Activated T-helper 9 cell treated with anti-CD3 and anti-CD28 coated beads, Interleukin-2, amount 50 U/mL, for 16 hours (primary cell): Measurements from ENCODE around the gene STAB1.

Source experiments
- DNase-seq: peaks from one replicate; pipeline ENCODE4 v3.0.0-alpha.2; 2020; ENCODE audit warnings: low read depth

The STAB1 gene

GRCh38 chr3:52536369-52537164 is 41.4 kb downstream of the STAB1 start, which contains the start of gene UQCC5:
Gene UQCC5 (plus strand): TSS chr3:52536605. CDS start chr3:52536756, 151 bp downstream.
- DNase-seq: peak; percentile 97

- no peak for DNase-seq
These were observed 42.1 kb downstream of the STAB1 start for GRCh38 chr3:52537165-52537620.

DNA sequence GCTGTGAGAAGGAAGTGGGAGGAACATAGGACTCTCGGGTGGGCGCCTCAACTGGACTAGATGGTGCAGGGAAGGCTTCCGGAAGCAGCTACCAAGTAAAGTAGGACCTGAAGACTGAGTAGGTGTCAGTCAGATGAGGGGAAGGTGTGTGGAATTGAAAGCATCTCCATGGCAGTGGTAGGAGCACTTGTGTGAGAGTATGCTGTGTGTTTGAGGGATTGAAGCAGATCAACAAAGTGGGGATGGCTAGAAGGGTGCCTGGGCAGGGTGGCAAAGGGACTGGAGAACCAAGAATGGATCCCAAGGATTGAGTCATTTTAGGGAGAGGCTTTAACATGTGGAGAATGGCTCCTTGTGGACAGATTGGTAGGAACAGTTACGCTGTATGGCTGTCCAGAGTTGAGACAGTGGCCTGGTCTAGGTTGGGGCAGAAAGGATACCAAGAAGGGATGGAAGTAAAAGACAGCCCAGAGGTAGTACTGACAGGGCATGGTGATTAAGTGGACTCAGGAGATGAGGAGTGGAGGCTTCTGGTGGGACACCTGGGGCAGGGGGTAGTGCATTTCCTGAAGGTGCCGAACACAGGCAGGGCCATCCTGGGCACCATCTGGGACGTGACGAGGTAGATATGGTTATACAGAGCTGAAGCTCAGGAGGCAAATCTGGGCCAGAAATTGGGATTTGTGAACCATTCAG is 42.7 kb downstream of the STAB1 start:
- DNase-seq: no peak

DNA sequence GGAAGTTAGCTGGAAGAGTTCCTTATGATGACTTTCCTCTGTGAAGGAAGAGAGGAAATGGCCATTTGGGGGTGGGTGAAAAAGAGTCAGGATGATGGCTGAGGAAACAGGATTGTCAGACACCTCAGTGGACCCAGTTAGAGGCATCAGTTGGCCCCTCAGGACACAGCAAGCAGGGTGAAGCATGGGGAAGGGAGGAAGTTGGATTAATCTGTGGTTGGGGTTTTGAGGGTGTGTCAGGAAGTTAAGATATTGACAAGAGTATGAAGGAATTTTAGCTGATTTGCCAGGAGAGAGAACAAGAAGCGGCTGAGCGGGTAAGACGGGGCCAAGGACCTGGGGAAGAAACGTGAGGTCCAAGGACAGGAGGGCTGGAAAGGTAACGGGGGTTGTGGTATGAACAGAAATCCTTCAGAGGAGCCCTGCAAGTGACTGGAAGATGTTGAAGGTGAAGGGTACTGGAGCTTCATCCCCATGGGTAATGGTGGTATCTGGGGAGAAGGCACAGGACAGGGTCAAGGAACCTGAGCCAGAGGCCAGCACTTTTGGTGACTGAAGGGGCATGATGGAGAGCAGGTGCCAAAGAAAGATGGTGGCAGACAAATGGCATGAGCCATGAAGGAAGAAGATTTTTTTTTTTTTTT is 44.0 kb downstream of the STAB1 start:
- DNase-seq: no peak

DNA sequence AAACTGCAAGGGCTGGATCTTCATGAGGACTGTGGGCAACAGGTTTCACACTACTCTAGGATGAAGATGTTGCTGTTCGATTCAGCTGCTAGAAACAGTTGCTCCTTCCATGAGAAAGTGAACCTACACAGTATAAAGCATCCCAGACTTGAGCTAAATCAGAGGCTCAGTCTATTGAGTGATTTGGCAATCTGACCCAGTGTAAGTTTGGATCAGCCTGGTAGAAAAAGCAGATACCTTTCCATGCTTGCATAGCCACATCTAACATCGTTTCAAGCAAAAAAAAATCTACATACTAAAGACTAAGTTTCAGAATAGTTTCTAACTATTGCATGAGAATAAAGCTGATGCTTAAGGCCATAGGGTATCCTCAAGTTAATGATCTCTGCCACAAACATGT is 45.9 kb downstream of the STAB1 start:
- DNase-seq: no peak

- DNase-seq: no peak
These were observed 49.8 kb downstream of the STAB1 start for GRCh38 chr3:52544937-52545336.

DNA sequence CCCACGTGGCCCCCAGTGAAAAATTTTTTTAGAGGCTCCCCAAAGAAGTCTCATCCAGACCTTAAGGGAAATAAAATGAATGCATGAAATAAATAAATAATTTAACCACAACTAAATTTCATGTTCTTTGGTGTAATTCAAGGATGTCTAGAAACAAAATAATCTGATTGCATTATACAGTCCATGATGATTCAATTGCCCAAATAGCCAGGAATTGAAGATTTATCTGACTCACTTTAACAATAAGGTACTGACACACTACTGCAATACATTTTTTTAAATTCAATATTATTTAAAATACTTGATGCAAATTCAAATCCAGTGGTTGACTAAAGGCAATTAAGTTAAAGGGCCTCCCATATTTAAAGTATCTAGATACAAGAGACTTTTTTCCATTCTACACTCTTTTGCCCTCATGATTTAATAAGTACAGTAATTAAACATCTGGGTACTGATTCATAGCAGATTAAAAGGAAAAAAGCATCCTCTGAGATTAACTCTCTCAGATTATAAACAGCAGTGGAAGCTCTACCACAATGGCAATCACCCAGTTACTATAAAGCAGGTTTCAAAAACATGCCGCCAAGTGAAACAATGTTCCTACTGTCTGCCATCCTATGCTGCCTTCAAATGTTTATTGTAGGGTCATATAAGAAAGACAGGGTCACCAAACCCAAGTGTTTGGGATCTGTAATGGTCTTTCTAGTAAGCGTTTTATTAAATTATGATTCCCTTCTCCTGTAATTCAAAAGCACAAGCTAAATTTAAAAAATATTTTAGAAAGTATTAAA is 51.2 kb downstream of the STAB1 start:
- no peak for DNase-seq

- no peak for DNase-seq
These were observed 52.0 kb downstream of the STAB1 start for GRCh38 chr3:52547143-52547542.

DNA sequence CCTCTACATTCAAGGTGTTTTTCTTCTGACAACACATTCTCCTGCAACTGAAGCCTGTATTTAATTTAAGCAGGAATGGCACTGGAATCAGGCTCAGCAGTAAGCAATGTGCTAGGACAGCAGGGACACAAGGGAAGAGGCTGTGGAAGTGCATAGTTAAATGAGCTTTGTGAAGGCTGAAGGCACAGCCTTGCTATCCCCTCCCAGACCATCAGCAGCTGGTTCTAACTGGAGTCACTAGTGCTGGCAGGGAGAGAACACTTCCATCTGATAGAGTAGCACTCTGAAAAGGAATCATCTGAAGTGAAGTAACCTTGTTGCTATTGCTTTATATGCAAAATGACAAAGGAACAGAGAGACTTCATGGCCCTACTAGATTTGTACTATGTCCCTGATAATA is 56.0 kb downstream of the STAB1 start:
- DNase-seq: no peak

DNA sequence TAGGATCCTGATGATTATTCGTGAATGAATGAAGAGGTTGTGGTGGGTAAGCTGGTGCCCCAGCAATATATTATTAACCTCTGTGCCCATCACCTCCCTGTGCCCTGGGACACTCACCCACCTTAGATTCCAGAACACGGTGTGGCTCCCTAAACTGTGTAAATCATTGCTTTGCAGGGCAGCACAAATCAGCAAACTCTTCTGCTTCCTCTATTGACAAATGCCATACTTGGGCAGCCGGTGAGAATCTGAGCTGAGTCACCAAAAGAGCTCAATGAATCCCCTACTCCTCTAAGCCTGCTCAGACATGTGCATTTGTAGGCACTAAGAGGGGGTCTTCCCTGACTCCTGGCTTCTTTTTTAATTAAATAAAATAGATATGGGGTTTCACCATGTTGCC is 57.0 kb downstream of the STAB1 start:
- DNase-seq: no peak

- DNase-seq: no peak
These were observed 59.1 kb downstream of the STAB1 start for GRCh38 chr3:52554026-52554755.

DNA sequence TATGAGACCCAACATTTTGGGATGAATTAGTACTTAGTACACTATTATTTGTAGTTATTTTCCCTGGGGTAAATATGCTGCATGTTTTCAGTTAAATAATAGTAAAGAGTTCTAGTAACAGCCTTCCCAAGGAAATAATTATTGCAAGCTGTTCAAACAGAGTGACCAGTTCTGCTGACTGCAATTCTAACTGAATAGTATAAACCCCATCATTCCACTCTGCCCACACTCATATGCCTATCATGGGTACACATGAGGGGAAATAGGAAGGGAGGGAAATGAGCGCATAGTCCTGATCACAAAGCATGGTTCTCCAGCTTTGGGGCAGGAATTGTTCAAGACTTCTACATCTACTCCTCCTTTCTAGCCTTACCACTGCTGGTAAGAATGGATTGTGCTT is 59.9 kb downstream of the STAB1 start:
- no peak for DNase-seq

- DNase-seq: no peak
These were observed 62.1 kb downstream of the STAB1 start for GRCh38 chr3:52557011-52557960.

DNA sequence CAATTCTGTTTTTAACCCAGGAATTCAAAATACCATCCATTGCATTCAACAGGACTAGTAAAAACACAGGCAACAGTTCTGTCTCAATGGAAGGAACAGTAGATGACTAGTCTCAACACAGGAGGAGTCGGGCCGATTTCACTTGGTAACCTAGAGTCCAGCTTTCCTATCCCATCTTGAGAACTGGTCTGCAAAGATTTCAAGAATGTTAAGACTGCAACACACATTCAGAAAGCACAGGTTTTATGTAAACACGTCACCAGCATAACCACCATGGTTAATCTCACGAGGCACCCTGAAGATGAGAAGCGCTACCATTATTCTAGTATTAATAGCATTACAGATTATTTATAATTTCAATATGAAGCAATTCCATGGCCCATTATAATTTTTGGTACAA is 63.3 kb downstream of the STAB1 start:
- no peak for DNase-seq

DNA sequence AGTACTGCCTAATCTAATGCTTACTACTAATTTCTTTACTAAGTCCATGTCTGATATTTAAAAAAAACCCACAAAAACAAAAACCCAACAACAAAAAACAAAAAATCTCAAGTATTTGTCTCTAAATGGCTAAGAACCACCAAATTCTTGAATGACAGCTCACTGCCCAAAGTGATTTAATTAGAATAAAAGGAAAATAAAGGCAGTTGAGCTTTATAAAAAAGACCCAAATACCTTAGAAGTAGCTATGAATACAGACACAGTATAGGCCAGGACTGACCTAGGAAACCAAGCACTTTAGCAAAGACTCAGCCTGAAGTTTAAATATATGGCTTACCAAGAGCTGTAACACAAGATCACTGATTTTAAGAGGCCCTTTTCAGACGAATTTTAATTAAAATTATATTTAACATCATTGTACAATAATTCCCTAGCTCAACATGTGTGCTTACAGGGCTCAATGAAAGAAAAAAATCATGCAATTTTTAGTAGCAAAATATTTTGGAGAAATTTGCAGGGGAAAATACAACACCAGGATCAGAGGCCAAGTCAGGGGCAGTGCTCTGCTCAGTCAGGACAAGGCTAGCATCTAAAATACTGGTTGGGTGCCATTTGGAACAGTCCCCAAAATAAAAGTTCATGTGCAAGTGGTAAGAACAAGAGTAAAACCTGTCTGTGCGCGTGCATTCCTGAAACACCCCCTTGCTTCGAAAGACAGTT is 66.0 kb downstream of the STAB1 start:
- DNase-seq: no peak

DNA sequence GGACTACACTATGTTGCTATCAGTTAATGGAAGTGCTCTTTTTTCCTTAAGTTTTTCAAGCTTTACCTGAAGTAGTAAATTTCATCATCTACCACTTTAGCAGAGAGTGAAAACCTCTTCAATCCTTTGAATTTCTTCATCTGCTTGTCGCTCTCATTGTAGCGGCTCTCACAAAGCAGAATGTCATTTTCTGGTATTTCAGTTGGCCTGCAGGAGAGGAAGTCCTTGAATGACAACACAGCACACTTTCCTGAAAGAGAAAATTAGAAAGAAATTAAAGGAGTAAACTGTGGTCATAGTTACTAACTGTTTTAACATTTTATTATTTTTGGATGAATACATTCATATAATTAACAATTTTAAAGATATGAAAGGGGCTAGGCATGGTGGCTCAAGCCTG is 68.8 kb downstream of the STAB1 start:
- no peak for DNase-seq

- no peak for DNase-seq
These were observed 72.9 kb downstream of the STAB1 start for GRCh38 chr3:52568069-52568468.

GRCh38 chr3:52570076-52570475 is 74.9 kb downstream of the STAB1 start:
- DNase-seq: no peak

GRCh38 chr3:52572221-52572620 is 77.1 kb downstream of the STAB1 start:
- no peak for DNase-seq
